ENCODE measurements around the gene NUP54. TPM values are rescaled to one million over a fixed set of nuclear protein-coding genes. Genes with fewer than 3 reads are reported as not detected.

NUP54 gene
- total and polyA plus RNA-seq, 2 of the 8 experiments (the other 6 are each of a cell fraction or from before 2014, with no cell fraction given) = 51.4 to 103 TPM

DNA sequence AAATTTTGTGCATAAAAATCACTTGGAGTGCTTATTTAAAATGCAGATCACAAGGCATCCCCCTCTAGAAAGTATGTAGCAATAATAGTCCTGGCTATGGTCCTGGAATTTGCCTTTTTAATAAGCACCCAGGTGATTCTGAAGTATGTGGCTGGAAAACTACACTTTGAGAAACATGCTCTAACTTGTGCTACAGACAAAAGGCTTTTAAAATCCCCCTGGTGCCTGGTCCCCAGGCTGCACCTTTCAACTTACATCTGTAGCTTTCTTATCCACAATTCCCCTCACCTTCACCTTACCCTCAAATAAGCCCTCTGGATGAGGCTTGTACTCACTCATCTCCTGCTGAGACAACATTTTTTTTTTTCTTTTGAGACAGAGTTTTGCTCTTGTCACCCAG lies 52.6 kb downstream of the NUP54 start:
- Histone ChIP-seq H3K27ac (ENCODE audit: low read depth, low read length) (no peak overlapping the region), H3K56ac (replicated peaks; ENCODE audit: insufficient read length, low read depth, low read length) (no peak overlapping the region), H3K27me3 (replicated peaks in 1 of 4; ENCODE audit: control insufficient read depth in 3 of 4, extremely low read depth in 1 of 4, insufficient read depth in 3 of 4, low read length in 3 of 4) (no peaks in the 10 kb centered on the region), H3K36me3 (ENCODE audit: control insufficient read depth in 2 of 4, insufficient read depth in 4 of 4, low read length in 3 of 4) (no peaks in the 10 kb centered on the region), H3K23ac (ENCODE audit: insufficient read length) (no peak overlapping the region), H3K4me3 (ENCODE audit: extremely low read depth in 1 of 4, insufficient read depth in 2 of 4, low read depth in 3 of 4, low read length in 4 of 4) (no peak overlapping the region), H2BK12ac (ENCODE audit: low read depth, low read length) (no peak overlapping the region), H3K79me2 (ENCODE audit: control insufficient read depth in 1 of 2, insufficient read depth in 2 of 2, low read length in 2 of 2) (no peaks in the 10 kb centered on the region), H2BK20ac (ENCODE audit: low read length) (no peak overlapping the region), H4K8ac (ENCODE audit: extremely low read depth, insufficient read depth, low read length) (no peak overlapping the region), H3K9me3 (ENCODE audit: insufficient read depth in 2 of 2, low read depth in 1 of 2, low read length in 1 of 2) (0 out of 4 replicates have a peak, but pooled peaks cover 0 to 2% of the 10 kb centered on the region in 2 experiments), H2AFZ (ENCODE audit: low read length) (peak overlapping the region; percentile 52; the same call in 1 of the 2 replicates), H3K4ac (replicated peaks; ENCODE audit: insufficient read length, low read depth, low read length) (no peak overlapping the region), H3K4me2 (ENCODE audit: insufficient read depth in 1 of 2, low read depth in 2 of 2, low read length in 2 of 2) (no peak overlapping the region), H3K9ac (replicated peaks in 1 of 4; ENCODE audit: extremely low read depth in 1 of 4, low read depth in 3 of 4, low read length in 3 of 4) (no peak overlapping the region), H4K91ac (replicated peaks; ENCODE audit: insufficient read length, low read length) (no peak overlapping the region), H4K20me1 (replicated peaks in 1 of 2; ENCODE audit: control insufficient read depth in 1 of 2, insufficient read depth in 2 of 2, low read length in 2 of 2) (no peaks in the 10 kb centered on the region), H2BK5ac (ENCODE audit: low read depth, low read length) (no peak overlapping the region), H4K5ac (ENCODE audit: insufficient read length, low read depth, low read length) (no peak overlapping the region), H3K18ac (ENCODE audit: extremely low read depth, low read length) (no peak overlapping the region), H2BK15ac (ENCODE audit: low read length) (no peak overlapping the region), H2AK5ac (ENCODE audit: low read depth, low read length) (no peak overlapping the region), H3K79me1 (ENCODE audit: low read depth, low read length) (no peaks in the 10 kb centered on the region), H3K14ac (ENCODE audit: insufficient read length) (no peak overlapping the region), H2BK120ac (replicated peaks; ENCODE audit: low read depth, low read length) (no peak overlapping the region), H3K4me1 (replicated peaks in 1 of 4; ENCODE audit: control insufficient read depth in 3 of 4, insufficient read depth in 4 of 4, low read length in 3 of 4) (no peaks in the 10 kb centered on the region), H3K23me2 (ENCODE audit: low read depth, low read length) (no peaks in the 10 kb centered on the region)
- CTCF ChIA-PET (ENCODE audit: partially characterized antibody) = interaction anchor here (1.3 to 6.0 kb wide), 2 partner anchors 8 to 11 kb away, joined by 3 to 26 read pairs; no protein-coding TSS in a partner anchor
- POLR2A ChIA-PET (ENCODE audit: partially characterized antibody) = interaction anchor here (0.7 kb wide), 1 partner anchor 181 kb away, joined by 4 read pairs; no protein-coding TSS in a partner anchor
- no peak for FAIRE-seq
- DNase-seq (ENCODE audit: low read depth in 1 of 2, low spot score in 2 of 2) = no peak
- TF ChIP-seq RFX5 (IDR thresholded peaks at IDR 0.05; ENCODE audit: borderline replicate concordance, low read depth, low read length) (no peak), POLR2AphosphoS5 (IDR thresholded peaks at IDR 0.05; ENCODE audit: low read depth, low read length) (no peak), KDM1A (IDR thresholded peaks at IDR 0.05; ENCODE audit: borderline replicate concordance, low read length) (no peak), GTF2F1 (IDR thresholded peaks at IDR 0.05; ENCODE audit: borderline replicate concordance, low read depth, low read length) (no peak), NRF1 (IDR thresholded peaks at IDR 0.05; ENCODE audit: low read depth, low read length) (no peak), JUN (IDR thresholded peaks at IDR 0.05; ENCODE audit: low read depth, low read length) (no peak), BCL11A (IDR thresholded peaks at IDR 0.05; ENCODE audit: low read depth in 2 of 2, low read length in 2 of 2) (no peak)
- TF ChIP-seq, protein P1, sequence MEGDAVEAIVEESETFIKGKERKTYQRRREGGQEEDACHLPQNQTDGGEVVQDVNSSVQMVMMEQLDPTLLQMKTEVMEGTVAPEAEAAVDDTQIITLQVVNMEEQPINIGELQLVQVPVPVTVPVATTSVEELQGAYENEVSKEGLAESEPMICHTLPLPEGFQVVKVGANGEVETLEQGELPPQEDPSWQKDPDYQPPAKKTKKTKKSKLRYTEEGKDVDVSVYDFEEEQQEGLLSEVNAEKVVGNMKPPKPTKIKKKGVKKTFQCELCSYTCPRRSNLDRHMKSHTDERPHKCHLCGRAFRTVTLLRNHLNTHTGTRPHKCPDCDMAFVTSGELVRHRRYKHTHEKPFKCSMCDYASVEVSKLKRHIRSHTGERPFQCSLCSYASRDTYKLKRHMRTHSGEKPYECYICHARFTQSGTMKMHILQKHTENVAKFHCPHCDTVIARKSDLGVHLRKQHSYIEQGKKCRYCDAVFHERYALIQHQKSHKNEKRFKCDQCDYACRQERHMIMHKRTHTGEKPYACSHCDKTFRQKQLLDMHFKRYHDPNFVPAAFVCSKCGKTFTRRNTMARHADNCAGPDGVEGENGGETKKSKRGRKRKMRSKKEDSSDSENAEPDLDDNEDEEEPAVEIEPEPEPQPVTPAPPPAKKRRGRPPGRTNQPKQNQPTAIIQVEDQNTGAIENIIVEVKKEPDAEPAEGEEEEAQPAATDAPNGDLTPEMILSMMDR (IDR thresholded peaks at IDR 0.05; ENCODE audit: control extremely low read depth in 1 of 3, insufficient read depth in 1 of 3, low read depth in 1 of 3, low read length in 3 of 3) = no peak
- TF ChIP-seq, protein P2, sequence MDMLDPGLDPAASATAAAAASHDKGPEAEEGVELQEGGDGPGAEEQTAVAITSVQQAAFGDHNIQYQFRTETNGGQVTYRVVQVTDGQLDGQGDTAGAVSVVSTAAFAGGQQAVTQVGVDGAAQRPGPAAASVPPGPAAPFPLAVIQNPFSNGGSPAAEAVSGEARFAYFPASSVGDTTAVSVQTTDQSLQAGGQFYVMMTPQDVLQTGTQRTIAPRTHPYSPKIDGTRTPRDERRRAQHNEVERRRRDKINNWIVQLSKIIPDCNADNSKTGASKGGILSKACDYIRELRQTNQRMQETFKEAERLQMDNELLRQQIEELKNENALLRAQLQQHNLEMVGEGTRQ (IDR thresholded peaks at IDR 0.05; ENCODE audit: low read length) = no peak

Measured in H1 (cell line).